T-helper 1 cell treated with Interleukin-12 subunit alpha and Interleukin-12 subunit beta and Interleukin-4 antibody, amounts not matched to agents 30 μg/mL and 1 μg/mL, for 36 hours (primary cell): ENCODE data around the gene LRRC26.

Experiments used
- H3K27ac Mint-ChIP-seq: one replicate; pipeline ENCODE4 v1.8.0; 2021; ENCODE audit warnings: mild to moderate bottlenecking, mixed read lengths
- H3K27me3 Mint-ChIP-seq: one replicate; pipeline ENCODE4 v1.8.0; 2021; ENCODE audit warnings: low read depth, mixed read lengths
- H3K36me3 Mint-ChIP-seq: one replicate; pipeline ENCODE4 v1.8.0; 2021; ENCODE audit warnings: low read depth, mixed read lengths
- H3K4me1 Mint-ChIP-seq: one replicate; pipeline ENCODE4 v1.8.0; 2021; ENCODE audit warnings: low read depth, mixed read lengths
- H3K4me3 Mint-ChIP-seq: one replicate; pipeline ENCODE4 v1.8.0; 2021; ENCODE audit warnings: mild to moderate bottlenecking, moderate library complexity, mixed read lengths
- H3K9me3 Mint-ChIP-seq: one replicate; pipeline ENCODE4 v1.8.0; 2021; ENCODE audit warnings: mixed read lengths

The LRRC26 gene, protein sequence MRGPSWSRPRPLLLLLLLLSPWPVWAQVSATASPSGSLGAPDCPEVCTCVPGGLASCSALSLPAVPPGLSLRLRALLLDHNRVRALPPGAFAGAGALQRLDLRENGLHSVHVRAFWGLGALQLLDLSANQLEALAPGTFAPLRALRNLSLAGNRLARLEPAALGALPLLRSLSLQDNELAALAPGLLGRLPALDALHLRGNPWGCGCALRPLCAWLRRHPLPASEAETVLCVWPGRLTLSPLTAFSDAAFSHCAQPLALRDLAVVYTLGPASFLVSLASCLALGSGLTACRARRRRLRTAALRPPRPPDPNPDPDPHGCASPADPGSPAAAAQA

DNA sequence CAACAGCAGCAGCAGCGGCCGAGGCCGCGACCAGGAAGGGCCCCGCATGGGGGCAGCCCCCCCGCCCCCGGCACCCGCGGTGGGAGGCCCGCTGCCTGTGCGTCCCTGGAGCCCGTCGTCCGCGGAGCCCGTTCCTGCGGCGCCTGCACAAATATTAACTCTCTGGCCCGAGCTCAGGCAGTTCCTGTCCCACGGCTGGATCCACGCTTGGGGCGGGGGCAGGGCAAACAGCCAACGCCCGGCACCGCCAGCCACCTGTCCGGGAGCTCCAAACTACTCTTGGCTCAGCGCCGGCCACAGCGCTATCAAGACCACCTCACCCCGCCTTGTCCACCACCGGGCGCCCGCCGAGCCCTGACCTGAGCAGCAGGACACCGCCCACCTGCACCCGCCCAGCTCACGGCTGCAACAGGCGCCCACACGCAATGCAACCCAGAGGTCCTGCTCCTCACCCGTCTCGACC, at the start of gene LRRC26:
LRRC26 (minus strand) TSS at position 156 of the 463 bp plus-strand sequence; CDS start at position 48, 108 bp downstream.
- Mint-ChIP-seq H3K9me3 (no peaks in the 10 kb centered on the region), H3K27ac (peak within 1 kb of the TSS; percentile 59), H3K4me1 (no peaks in the 10 kb centered on the region), H3K36me3 (no peaks in the 10 kb centered on the region), H3K27me3 (peaks cover 27% of the 10 kb centered on the region), H3K4me3 (peak within 1 kb of the TSS; percentile 28)

DNA sequence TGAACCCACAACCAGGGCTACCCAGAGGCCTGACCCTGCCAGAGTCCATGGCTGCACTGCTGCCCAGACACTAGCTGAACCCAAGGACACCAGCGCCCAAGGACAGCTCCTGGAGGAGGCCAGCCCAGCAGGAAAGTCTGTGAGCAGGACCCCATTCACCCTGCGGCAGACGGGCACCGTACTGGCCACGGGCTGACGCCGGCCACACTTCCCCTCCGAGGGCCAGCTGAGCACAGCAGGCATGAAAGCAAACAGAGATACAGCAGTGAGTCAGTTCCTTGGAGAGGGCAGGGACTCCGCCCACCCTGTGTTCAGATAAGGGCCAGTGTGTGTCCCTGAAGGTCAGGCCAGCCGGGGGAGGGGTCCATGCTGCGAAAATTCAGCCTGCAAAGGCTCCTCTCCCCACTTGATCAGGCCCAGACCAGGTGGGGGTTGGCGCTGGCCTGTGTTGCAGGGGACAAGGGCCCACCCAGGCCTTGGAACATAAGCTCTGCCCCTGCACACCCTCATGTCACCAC, 49.0 kb upstream of the LRRC26 start:
- no peaks in the 10 kb centered on the region for H3K9me3 Mint-ChIP-seq
- H3K36me3 Mint-ChIP-seq, result no peaks in the 10 kb centered on the region
- no peak overlapping the region for H3K4me3 Mint-ChIP-seq
- H3K4me1 Mint-ChIP-seq, result no peaks in the 10 kb centered on the region
- H3K27me3 Mint-ChIP-seq, result no peaks in the 10 kb centered on the region
- H3K27ac Mint-ChIP-seq, result no peak overlapping the region

DNA sequence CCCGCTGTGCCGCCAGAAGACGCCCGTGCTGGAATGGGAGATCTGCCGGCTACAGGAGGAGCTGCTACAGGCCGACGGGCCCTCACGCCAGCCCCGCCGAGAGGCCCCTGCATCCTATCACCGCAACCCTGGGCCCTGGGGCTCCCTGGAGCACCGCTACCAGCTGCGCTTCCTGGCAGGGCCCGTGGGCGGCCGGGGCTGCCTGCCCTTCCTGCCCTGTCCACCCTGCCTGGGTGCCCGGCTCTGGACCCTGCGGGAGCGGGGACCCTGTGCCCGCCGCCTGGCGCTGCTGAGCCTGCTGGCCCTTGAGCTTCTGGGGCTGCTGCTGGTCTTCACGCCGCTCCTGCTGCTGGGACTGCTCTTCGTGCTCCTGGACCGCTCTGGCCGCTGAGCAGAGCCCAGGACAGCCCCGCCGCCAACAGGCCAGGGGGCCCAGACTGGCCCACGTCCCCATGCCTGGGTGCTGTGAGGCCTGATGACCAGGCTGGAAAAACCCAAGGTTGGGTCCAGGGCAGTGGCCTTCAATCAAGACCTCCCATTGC, 48.4 kb upstream of the LRRC26 start:
- H3K27me3 Mint-ChIP-seq, result no peaks in the 10 kb centered on the region

DNA sequence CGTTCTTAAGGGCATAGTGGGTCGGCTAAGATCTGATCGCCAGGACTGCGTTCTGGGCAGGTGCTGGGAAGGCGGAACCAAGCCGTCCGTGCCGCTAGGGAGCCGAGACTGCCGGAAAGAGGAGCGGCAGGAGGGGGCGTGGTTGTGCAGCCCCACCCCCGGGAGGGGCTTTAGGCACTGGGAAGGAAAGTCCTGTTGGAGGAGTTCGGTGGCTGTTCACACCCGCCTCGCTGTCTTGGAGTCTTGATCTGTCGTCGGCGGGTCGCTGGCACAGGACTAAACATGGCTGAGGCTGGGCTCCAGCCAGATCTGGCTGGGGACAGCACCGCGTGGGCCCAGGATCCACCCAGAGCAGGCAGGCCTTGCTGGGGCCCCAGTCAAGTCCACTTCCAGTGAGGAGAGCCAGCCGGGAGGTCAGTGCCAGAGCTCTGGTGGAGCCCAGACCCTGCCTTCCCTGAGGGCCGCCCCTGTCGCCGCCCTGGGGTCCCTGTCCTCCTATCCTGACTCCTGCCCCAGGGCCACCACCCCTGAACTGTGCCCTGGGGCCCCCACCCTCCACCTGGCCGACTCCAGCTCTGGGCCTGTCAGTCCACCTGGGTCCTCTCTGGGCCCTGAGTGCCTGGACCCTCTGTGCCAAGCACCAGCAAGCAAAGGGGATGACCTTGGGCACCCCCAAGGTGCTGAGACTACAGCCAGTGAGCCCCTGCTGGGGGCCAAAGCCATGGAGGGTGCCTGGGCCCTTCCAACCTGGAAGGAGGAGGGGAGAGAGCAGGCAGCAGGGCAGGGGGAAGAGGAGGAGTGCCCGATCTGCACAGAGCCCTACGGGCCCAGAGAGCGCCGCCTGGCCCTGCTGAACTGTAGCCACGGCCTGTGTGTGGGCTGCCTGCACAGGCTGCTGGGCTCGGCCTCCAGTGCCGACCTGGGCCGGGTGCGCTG, 47.7 kb upstream of the LRRC26 start:
- Mint-ChIP-seq H3K4me1 (no peaks in the 10 kb centered on the region), H3K27ac (no peak overlapping the region), H3K4me3 (no peak overlapping the region)

More for the DNA sequence above, 48.4 kb upstream of the LRRC26 start:
- H3K36me3 Mint-ChIP-seq, result no peaks in the 10 kb centered on the region
- no peaks in the 10 kb centered on the region for H3K4me1 Mint-ChIP-seq
- no peak overlapping the region for H3K27ac Mint-ChIP-seq
- no peak overlapping the region for H3K4me3 Mint-ChIP-seq
- H3K9me3 Mint-ChIP-seq, result no peaks in the 10 kb centered on the region

DNA sequence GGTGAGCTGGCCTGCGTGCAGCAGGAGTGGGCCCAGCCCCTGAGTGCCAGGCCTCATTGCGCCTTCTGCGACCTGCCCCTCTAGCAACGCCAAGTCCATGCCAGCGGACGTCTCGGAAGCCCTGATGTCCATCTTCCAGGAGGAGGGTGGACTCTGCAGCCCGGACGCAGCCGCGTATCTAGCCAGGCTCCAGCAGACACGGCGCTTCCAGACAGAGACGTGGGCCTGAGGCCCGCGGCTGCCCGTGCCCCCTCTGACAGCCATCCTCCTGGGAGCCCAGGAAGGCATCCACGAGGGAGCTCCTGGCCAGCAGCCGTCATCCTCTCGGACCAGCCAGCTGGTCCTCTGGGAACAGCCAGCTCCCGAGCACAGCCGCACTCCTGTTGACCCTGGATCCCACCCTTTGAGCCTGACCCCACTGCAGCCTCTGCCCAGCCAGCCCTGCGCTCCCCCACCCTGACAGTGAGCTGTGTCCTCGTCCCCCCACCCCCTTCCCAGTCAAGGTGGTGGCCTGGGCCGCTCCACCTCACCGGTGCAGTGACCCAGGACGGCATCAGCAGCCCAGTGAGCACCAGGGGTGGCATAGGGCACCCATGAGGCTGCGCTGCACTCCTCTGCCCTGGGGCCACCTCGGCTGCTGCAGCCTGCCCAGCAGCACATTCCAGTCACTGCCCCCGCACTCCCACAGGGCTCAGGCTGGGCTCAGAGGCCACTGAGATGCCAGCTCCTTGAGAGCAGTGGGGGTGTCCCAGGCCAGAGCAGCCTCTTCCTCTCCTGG, 46.5 kb upstream of the LRRC26 start:
- H3K27me3 Mint-ChIP-seq, result no peaks in the 10 kb centered on the region
- no peaks in the 10 kb centered on the region for H3K4me1 Mint-ChIP-seq
- H3K27ac Mint-ChIP-seq, result no peak overlapping the region
- no peaks in the 10 kb centered on the region for H3K36me3 Mint-ChIP-seq
- no peaks in the 10 kb centered on the region for H3K9me3 Mint-ChIP-seq
- H3K4me3 Mint-ChIP-seq, result no peak overlapping the region

More for the DNA sequence above, 47.7 kb upstream of the LRRC26 start:
- H3K27me3 Mint-ChIP-seq, result no peaks in the 10 kb centered on the region
- H3K36me3 Mint-ChIP-seq, result no peaks in the 10 kb centered on the region
- H3K9me3 Mint-ChIP-seq, result no peaks in the 10 kb centered on the region

DNA sequence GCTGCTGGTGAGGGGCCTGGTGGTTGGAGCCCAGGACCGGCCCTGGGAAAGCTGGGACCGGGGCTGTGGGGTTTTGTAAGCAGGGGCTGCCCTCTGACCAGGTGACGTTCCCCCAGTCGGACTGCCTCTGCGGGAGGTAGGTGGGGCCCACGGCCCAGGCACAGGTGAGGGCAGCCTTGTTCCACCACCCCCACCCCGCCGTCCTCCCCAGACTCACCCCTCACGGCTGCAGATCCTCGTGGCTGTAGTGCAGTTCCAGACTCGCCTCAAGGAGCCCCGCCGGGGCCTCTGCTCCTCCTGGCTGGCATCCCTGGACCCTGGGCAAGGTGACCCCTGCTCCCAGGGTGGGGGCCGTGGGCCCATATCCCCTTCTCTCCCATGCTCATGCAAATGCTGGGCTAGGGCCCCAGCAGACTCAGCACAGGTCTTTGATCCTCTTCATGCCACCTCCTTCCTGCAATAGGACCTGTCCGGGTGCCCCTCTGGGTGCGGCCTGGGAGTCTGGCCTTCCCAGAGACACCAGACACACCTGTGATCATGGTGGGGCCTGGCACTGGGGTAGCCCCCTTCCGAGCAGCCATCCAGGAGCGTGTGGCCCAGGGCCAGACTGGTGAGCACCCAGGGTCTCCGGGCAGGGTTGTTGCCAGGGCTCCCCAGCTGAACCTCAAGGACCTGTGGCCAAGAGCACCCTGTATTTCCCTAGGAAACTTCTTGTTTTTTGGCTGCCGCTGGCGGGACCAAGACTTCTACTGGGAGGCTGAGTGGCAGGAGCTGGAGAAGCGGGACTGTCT, 45.5 kb upstream of the LRRC26 start:
- Mint-ChIP-seq H3K9me3 (no peaks in the 10 kb centered on the region), H3K36me3 (no peaks in the 10 kb centered on the region), H3K27ac (no peak overlapping the region), H3K4me1 (no peaks in the 10 kb centered on the region), H3K4me3 (no peak overlapping the region), H3K27me3 (no peaks in the 10 kb centered on the region)

DNA sequence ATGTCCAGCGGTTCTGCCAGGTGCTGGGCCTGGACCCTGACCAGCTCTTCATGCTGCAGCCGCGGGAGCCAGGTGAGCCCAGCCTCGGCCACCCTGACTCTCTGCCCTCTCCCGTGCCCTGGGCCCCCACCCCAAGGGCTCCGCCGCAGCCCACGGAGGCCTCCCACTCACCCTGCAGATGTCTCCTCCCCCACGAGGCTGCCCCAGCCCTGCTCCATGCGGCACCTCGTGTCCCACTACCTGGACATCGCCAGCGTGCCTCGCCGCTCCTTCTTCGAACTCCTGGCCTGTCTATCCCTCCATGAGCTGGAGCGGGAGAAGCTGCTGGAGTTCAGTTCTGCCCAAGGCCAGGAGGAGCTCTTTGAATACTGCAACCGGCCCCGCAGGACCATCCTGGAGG, 44.8 kb upstream of the LRRC26 start:
- Mint-ChIP-seq H3K27ac (no peak overlapping the region), H3K9me3 (no peaks in the 10 kb centered on the region)

DNA sequence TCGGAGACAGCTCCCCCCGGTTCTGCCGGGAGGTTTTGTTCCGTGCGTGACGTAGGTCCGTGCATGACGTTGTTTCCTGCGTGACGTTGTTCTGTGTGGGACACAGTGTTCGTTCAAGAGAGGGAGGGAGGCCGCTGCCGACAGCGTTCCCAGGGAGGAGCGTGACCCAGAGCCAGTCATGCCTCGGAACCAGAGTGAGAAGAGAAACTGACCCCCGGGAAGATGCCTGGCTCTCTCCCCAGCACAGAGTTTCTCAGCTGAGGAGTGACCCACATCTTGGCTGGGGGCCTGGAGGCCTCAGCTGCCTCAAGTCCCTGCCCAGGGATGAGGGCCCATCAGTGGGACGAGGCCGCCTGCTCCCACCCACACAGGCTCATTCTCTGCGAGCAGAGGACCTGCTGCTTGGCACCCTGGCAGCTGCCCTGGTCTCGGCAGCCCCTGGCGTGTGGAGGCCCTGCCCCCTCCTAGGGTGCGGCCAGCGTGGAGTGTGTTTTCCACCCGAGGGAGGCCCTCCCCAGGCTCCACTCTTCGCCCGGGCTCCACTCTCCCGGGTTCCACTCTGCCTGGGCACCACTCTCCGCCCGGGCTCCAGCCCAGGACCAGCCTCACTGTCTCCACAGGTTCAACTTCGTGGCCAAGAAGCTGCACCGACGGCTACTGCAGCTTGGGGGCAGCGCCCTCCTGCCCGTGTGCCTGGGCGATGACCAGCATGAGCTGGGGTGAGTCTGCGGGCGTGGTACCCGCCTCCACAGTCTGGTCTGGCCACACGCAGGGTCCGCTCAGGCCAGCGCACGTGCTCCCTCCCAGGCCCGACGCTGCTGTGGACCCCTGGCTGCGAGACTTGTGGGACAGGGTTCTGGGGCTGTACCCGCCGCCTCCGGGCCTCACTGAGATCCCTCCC, 43.6 kb upstream of the LRRC26 start:
- Mint-ChIP-seq H3K4me1 (no peaks in the 10 kb centered on the region), H3K36me3 (peaks cover 6% of the 10 kb centered on the region), H3K9me3 (no peaks in the 10 kb centered on the region), H3K27ac (no peak overlapping the region), H3K4me3 (no peak overlapping the region), H3K27me3 (no peaks in the 10 kb centered on the region)

More for the DNA sequence above, 44.8 kb upstream of the LRRC26 start:
- no peaks in the 10 kb centered on the region for H3K36me3 Mint-ChIP-seq
- no peak overlapping the region for H3K4me3 Mint-ChIP-seq
- H3K27me3 Mint-ChIP-seq, result no peaks in the 10 kb centered on the region
- H3K4me1 Mint-ChIP-seq, result no peaks in the 10 kb centered on the region

DNA sequence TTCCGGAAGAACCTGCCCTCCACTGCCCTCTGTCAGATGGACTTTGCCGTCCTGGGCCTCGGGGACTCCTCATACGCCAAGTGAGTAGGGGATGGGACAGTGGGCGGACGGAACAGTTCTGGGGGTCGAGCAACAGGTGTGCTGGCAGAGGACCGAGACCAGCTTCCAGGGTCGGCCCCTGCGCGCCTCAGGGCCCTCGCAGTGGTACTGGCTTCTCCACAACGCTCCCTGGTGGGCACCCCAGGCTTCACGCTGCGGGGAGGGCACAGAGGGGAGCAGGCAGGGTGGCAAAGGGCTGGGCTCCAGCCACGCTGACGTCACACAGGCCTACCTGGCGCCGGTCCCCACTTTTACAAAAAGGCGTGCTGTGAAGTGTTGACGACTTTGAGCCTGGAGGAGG, 42.7 kb upstream of the LRRC26 start:
- H3K9me3 Mint-ChIP-seq, result no peaks in the 10 kb centered on the region
- peaks cover 1% of the 10 kb centered on the region for H3K4me1 Mint-ChIP-seq
- H3K4me3 Mint-ChIP-seq, result no peak overlapping the region
- H3K27me3 Mint-ChIP-seq, result no peaks in the 10 kb centered on the region
- H3K27ac Mint-ChIP-seq, result no peak overlapping the region
- peaks cover 8% of the 10 kb centered on the region for H3K36me3 Mint-ChIP-seq

DNA sequence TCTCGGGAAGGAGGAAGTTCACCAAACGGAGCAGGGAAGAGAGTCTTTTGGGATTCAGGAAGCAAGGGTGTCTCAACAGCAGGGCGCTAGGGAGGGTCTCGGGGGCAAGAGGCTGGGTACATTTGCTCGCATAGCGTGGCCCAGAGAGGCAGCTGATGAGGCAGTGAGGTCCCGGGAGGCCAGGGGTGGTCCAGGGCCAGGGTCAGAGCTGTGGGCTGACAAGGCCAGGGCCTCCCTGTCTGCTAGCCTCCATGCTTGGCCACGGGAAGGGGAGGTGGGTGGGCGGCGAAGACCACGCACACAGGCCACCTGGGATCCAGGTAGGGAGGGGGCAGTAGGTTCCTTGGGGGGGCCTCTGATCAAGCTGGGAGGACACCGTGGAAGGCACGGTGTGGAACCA, 41.7 kb upstream of the LRRC26 start:
- H3K4me3 Mint-ChIP-seq, result no peak overlapping the region
- H3K9me3 Mint-ChIP-seq, result no peaks in the 10 kb centered on the region
- no peaks in the 10 kb centered on the region for H3K27me3 Mint-ChIP-seq
- no peak overlapping the region for H3K27ac Mint-ChIP-seq
- H3K4me1 Mint-ChIP-seq, result peaks cover 11% of the 10 kb centered on the region
- peaks cover 18% of the 10 kb centered on the region for H3K36me3 Mint-ChIP-seq

DNA sequence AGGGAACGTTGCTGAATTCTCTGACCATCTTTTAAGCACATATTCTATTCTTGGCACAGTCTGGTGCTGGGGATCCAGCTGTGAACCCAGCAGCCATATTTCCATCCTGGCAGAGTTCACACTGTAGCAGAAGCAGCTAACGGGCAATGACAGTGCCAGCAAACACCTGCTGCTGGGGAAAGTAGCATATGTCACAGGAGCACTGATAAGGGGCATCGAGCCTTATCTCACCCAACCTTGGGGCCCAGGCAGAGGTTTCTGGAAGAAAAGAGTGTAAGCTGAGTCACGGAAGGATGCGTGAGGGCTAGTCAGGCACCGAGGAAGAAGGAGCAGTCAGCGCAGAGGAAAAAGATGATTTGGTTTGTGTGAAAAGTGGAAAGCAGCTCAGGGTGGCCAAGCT, 36.8 kb upstream of the LRRC26 start:
- H3K36me3 Mint-ChIP-seq, result peaks cover 20% of the 10 kb centered on the region
- peak overlapping the region; percentile 94 for H3K4me3 Mint-ChIP-seq
- no peaks in the 10 kb centered on the region for H3K27me3 Mint-ChIP-seq
- peaks cover 29% of the 10 kb centered on the region for H3K4me1 Mint-ChIP-seq
- H3K27ac Mint-ChIP-seq, result peak overlapping the region; percentile 93
- H3K9me3 Mint-ChIP-seq, result no peaks in the 10 kb centered on the region

DNA sequence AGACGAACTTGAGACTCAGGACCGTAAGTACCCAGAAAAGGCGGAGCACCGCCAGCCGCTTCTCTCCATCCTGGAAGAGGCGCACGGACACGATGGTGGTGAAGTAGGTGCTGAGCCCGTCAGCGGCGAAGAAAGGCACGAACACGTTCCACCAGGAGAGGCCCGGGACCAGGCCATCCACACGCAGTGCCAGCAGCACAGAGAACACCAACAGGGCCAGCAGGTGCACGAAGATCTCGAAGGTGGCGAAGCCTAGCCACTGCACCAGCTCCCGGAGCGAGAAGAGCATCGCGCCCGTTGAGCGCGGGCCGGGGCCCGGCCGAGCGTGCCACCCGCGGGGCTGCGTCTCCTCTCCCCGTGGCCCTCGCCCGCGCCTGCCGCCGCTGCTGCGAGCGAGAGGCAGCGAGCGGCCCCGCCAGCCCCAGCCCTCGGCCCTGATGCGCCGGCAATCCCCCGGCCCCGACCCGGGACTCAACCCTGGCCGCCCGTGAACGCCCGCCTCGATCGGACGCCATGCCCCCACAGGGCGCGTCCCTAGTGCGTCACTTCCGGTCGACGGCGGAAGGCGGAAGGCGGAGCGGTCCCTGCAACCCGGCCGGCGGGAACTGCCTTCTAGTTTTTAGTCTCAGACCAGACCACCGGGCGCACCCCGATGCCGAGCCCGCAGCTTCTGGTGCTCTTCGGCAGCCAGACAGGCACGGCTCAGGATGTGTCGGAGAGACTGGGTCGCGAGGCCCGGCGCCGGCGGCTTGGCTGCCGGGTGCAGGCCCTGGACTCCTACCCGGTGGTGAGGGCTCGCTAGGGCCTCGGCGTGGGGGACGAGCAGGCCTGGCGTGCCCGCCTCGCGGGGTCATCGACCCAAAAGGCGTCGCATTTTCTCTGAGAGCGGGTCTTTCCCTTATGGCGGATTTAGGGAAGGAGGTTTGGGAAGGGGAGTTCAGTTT, 35.5 kb upstream of the LRRC26 start, which contains the start of the genes NDOR1 and TMEM203:
NDOR1 (plus strand) TSS at position 575 of the 944 bp plus-strand sequence; CDS start at position 653, 78 bp downstream.
TMEM203 (minus strand) TSS at position 523 of the 944 bp plus-strand sequence; CDS start at position 289, 234 bp downstream.
- Mint-ChIP-seq H3K4me1 (peaks cover 31% of the 10 kb centered on the region), H3K4me3 (peak within 1 kb of the TSS; percentile 94), H3K36me3 (peaks cover 20% of the 10 kb centered on the region), H3K27me3 (no peaks in the 10 kb centered on the region), H3K9me3 (no peaks in the 10 kb centered on the region), H3K27ac (peak within 1 kb of the TSS; percentile 93)
